ENCODE results near the gene PRUNE1.

- TF ChIP-seq CTCF (IDR thresholded peaks at IDR 0.05; ENCODE audit: low read depth, low read length) (no peak), POLR2A (IDR thresholded peaks at IDR 0.05; ENCODE audit: extremely low read depth, insufficient read length) (peak; percentile 40), MYC (IDR thresholded peaks at IDR 0.05; ENCODE audit: low read depth, low read length) (no peak)
These were observed 33.4 kb upstream of the PRUNE1 start, which contains the start of gene CERS2 for GRCh38 chr1:150974580-150975478.

Measured in NB4 (cell line).